GM19438 (cell line): ENCODE measurements around the gene DDX21.
"Not testable (repeated sequence)": the region's sequence is repeated elsewhere in the genome, so short reads cannot be mapped to it uniquely, and the experiment has no call there.

Experiments
- ATAC-seq: cut with Tn5 transposase; IDR thresholded peaks from one replicate; pipeline ENCODE4 v1.9.1; 2021; ENCODE audit warnings: low read depth; ENCODE audit not compliant: unreplicated experiment

The DDX21 gene

GRCh38 chr10:68982389-68982788, 26.4 kb downstream of the DDX21 start:
- no peak for ATAC-seq

DNA sequence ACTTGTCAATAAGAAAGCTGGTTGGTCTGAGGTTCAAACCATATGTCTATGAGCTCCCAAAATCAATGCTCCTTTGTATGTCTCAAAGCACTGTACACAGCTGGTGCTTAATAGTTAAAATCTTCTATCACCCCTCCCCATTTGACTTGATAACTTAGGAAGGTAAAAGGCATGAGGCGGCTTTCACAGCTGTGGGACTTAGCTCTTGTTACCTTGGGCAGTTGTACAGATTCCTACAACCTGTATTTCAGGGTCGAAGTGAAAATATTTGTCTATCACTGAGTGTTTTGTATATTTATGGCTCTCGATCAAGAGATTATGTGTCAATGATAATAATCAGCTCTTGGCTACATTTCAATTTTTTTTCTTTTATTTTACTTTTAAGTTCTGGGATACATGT, 31.6 kb downstream of the DDX21 start:
- no peak for ATAC-seq

DNA sequence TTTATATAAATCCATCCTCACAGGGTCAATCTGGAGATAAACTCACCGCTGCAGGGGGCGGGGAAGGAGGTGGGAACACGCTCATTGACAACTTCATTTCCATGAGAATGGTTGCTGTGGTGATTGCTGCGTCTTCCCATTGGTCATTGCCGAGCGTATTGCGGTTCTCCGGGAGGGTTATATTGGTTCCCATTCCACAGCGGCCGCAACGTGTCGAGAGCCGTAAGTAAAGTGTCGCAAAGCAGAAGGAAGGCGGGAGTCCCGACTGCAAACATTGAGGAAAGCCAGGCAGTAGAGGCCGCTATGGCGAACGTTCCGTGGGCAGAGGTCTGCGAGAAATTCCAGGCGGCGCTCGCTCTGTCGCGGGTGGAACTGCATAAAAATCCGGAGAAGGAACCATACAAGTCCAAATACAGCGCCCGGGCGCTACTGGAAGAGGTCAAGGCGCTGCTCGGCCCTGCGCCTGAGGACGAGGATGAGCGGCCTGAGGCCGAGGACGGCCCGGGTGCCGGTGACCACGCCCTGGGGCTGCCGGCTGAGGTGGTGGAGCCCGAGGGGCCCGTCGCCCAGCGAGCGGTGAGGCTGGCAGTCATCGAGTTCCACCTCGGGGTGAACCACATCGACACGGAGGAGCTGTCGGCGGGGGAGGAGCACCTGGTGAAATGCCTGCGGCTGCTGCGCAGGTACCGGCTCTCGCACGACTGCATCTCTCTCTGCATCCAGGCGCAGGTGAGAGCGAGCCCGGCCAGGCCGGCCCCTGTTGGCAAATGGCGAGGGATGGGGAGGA, 32.8 kb downstream of the DDX21 start, which contains the start of gene KIFBP:
KIFBP (plus strand) TSS at position 274 of the 787 bp plus-strand sequence; CDS start at position 304, 30 bp downstream.
- peak; percentile 87 for ATAC-seq

DNA sequence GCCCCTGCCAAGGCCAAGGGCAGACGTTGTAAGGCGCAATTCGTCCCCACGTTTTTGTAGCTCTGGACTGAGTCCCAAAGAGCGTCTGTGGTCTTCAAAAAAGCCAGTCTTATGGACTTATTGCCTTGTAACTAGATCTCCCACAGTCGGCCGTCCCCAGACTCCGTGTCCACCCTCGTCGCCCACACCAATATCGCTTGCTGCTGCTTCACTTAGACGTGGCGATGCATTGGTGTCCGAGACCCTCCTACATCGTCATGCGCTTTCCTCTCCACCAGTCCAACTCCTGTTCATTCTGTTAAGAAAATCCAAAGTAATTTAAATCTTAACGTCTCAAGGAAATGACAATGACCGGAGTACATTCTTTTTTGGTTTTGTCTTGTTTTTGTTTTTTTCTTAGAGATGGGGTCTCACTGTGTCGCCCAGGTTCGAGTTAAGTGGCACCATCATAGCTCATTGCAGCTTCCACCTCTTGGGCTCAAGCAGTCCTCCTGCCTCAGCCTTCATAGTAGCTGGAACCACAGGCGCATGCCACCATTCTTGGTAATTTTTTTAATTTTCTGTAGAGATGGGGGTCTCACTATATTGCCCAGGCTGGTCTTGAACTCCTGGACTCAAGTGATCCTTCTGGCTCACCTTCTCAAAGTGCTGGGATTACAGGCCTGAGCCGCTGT, 33.5 kb downstream of the DDX21 start:
- ATAC-seq = no peak

- no peak for ATAC-seq
Observed at GRCh38 chr10:68992636-68993440, 36.9 kb downstream of the DDX21 start.

- ATAC-seq = no peak
Observed at GRCh38 chr10:68997211-68997610, 41.2 kb downstream of the DDX21 start.

- ATAC-seq = no peak
Observed at GRCh38 chr10:69004821-69005220, 48.9 kb downstream of the DDX21 start.

DNA sequence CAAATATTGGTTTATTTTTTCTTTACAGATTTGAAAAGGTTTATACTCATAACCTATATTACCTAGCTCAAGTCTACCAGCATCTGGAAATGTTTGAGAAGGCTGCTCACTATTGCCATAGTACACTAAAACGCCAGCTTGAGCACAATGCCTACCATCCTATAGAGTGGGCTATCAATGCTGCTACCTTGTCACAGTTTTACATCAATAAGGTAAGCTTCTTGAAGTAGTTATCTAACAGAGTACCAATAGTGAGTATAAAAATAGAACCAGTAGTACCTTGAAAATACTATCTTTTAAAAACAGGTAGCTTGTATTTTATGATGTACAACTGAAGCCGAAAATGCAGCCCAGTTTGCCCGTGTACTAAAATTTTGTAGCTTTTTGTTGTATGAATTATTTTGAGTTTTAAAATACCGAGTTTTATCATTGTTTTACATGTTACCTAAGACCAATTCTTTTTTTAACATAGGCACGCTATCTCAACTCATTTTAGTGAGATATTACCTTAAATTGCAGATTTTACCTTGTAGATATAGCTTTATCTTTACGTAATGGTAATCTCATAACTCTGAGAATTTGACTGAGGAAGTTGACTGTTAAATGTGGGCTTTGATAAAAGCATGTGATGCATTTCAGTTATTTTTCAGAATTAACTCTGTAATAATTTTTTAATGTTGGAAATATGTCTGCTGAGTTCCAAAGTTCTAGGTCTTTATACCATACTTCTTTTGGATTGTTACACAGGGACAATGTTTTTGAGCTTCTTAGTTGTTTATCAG, 49.9 kb downstream of the DDX21 start:
- ATAC-seq = no peak

- no peak for ATAC-seq
Observed at GRCh38 chr10:69007260-69007659, 51.3 kb downstream of the DDX21 start.

- ATAC-seq = no peak
Observed at GRCh38 chr10:69009360-69009759, 53.4 kb downstream of the DDX21 start.

GRCh38 chr10:69010151-69010640, 54.2 kb downstream of the DDX21 start:
- ATAC-seq = no peak

- not testable (repeated sequence) for ATAC-seq
Observed at GRCh38 chr10:69012778-69013177, 56.8 kb downstream of the DDX21 start.

DNA sequence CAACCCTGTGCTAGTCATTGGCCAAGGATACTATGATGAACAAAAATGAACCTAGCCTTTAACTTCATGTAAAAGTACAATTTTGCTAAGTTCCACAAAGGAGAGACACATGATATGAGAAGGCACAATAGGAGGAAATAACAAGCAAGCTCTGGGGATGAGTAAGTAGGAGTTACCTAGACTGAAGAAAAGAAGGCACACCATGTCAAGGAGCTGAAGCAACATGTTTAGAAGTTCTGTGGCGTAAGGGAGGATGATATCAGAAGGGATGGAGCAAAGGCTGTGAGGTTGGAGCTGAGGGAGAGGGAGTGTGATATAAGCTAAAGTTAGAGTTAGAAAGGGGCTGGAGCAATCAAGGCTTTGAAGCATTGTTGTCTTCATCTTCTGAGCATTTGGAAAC, 58.2 kb downstream of the DDX21 start:
- ATAC-seq = no peak

DNA sequence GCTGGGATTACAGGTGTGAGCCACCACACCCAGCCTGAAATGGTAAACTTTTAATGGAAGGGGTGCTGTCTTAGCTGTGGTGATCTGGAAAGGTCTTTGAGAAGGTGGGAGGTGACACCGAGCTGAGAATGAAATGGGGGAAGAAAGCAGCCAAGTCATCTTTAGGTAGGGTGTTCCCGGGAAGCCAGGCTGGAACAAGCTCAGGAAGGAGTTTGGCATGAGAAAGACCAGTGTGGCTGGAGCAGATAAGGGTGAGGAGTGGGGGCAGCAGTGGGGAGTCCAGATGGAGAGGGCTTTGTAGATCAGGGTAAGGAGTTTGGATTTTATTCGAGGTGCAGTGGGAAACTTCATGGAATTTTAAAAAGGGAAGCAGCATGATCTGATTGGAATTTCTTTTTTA, 62.6 kb downstream of the DDX21 start:
- no peak for ATAC-seq

- no peak for ATAC-seq
Observed at GRCh38 chr10:69022611-69023010, 66.6 kb downstream of the DDX21 start.

- ATAC-seq = no peak
Observed at GRCh38 chr10:69025370-69025896, 69.5 kb downstream of the DDX21 start.

GRCh38 chr10:69033256-69033655, 77.3 kb downstream of the DDX21 start:
- no peak for ATAC-seq
